Naive thymus-derived CD4-positive, alpha-beta T cell (primary cell): ENCODE data around the gene MYOCD. TPM values are rescaled to one million over a fixed set of nuclear protein-coding genes. Genes with fewer than 3 reads are reported as not detected.

ENCODE experiments used
- ATAC-seq: fragments of 150-1000 bp; cut with Tn5 transposase; 2 replicates; pipeline ENCODE4 v1.10.0; 2021; ENCODE audit warnings: mild to moderate bottlenecking, moderate library complexity
- CTCF ChIA-PET: fragments of 350-600 bp; sonication (Branson Sonifier 250); formaldehyde crosslinking; loops from one replicate; lab custom pipeline; 2021; ENCODE audit warnings: antibody characterized with exemption; lab: Charles Lee
- POLR2A ChIA-PET: fragments of 350-600 bp; sonication (Branson Sonifier 250); formaldehyde crosslinking; loops from one replicate; lab custom pipeline; 2021; ENCODE audit warnings: antibody characterized with exemption, inconsistent platforms; lab: Charles Lee
- DNase-seq, 9 donors: peaks; one replicate each; pipeline versions ENCODE4 v3.0.0 to v3.0.0-alpha.2; 2020 to 2022; ENCODE audit warnings: mixed read lengths in 1 of 9
- H3K27ac ChIP-seq: one replicate; pipeline ENCODE4 v1.7.0; 2013; ENCODE audit warnings: mild to moderate bottlenecking, low read depth, low read length, moderate library complexity
- H3K27me3 ChIP-seq, 2 donors: one replicate each; pipeline ENCODE4 v1.7.0; 2013; ENCODE audit warnings: low read length in 2 of 2, mild to moderate bottlenecking in 2 of 2, moderate library complexity in 2 of 2; ENCODE audit not compliant: control insufficient read depth in 2 of 2, insufficient read depth in 2 of 2
- H3K36me3 ChIP-seq, 3 experiments: 1 replicate in 2 of 3; 2 replicates in 1 of 3; pipeline ENCODE4 v1.7.0; 2013; ENCODE audit warnings: low read length in 3 of 3, mild to moderate bottlenecking in 3 of 3, moderate library complexity in 1 of 3; ENCODE audit not compliant: insufficient read depth in 3 of 3, control insufficient read depth in 2 of 3
- H3K4me1 ChIP-seq, 2 donors: one replicate each; pipeline ENCODE4 v1.7.0; 2013; ENCODE audit warnings: low read length in 2 of 2, mild to moderate bottlenecking in 2 of 2, moderate library complexity in 1 of 2; ENCODE audit not compliant: control insufficient read depth in 2 of 2, insufficient read depth in 2 of 2
- H3K4me3 ChIP-seq: 2 replicates; pipeline ENCODE4 v1.7.0; 2013; ENCODE audit warnings: mild to moderate bottlenecking, low read length
- H3K9me3 ChIP-seq, 3 experiments: 1 replicate in 2 of 3; 2 replicates in 1 of 3; pipeline ENCODE4 v1.7.0; 2013; ENCODE audit warnings: low read length in 3 of 3; ENCODE audit not compliant: control insufficient read depth in 2 of 3
- H3K27ac Mint-ChIP-seq, 9 donors: one replicate each; pipeline ENCODE4 v1.8.0; 2020 to 2022; ENCODE audit warnings: mixed read lengths in 9 of 9, mild to moderate bottlenecking in 8 of 9, moderate library complexity in 5 of 9, inconsistent platforms in 2 of 9
- H3K27me3 Mint-ChIP-seq, 5 donors: one replicate each; pipeline ENCODE4 v1.8.0; 2021 to 2022; ENCODE audit warnings: mixed read lengths in 5 of 5, mild to moderate bottlenecking in 1 of 5
- H3K36me3 Mint-ChIP-seq, 5 donors: one replicate each; pipeline ENCODE4 v1.8.0; 2020 to 2022; ENCODE audit warnings: mixed read lengths in 5 of 5, mild to moderate bottlenecking in 3 of 5, inconsistent platforms in 1 of 5
- H3K4me1 Mint-ChIP-seq, 7 donors: one replicate each; pipeline ENCODE4 v1.8.0; 2020 to 2022; ENCODE audit warnings: mixed read lengths in 7 of 7, mild to moderate bottlenecking in 3 of 7, inconsistent platforms in 1 of 7
- H3K4me3 Mint-ChIP-seq, 10 donors: one replicate each; pipeline ENCODE4 v1.8.0; 2020 to 2022; ENCODE audit warnings: mild to moderate bottlenecking in 10 of 10, mixed read lengths in 10 of 10, moderate library complexity in 6 of 10, inconsistent platforms in 2 of 10
- H3K9me3 Mint-ChIP-seq, 11 donors: one replicate each; pipeline ENCODE4 v1.8.0; 2020 to 2022; ENCODE audit warnings: mixed read lengths in 11 of 11, mild to moderate bottlenecking in 4 of 11, inconsistent platforms in 1 of 11, moderate library complexity in 1 of 11
- intact Hi-C, 2 donors: fragments of 100-400 bp; cut with micrococcal nuclease; formaldehyde crosslinking; loops; one replicate each; pipeline ENCODE4 v1.15.1; 2023
- polyA plus RNA-seq, 2 donors: library from polyadenylated mRNA; unstranded; fragments of 300-500 nt; fragmentation: Illumina TruSeq; gene quantifications; one replicate each; pipeline ENCODE4 v1.2.3, GENCODE V29; 2021
- total RNA-seq, 6 experiments: library from RNA in 5 of 6; stranded (reverse) in 5 of 6; gene quantifications; 1 replicate in 5 of 6; 2 replicates in 1 of 6; pipeline ENCODE4 v1.2.3 and lab custom pipeline; 2021 to 2026

Gene MYOCD
- total and polyA plus RNA-seq, 7 experiments from 2014 or later: not detected

DNA sequence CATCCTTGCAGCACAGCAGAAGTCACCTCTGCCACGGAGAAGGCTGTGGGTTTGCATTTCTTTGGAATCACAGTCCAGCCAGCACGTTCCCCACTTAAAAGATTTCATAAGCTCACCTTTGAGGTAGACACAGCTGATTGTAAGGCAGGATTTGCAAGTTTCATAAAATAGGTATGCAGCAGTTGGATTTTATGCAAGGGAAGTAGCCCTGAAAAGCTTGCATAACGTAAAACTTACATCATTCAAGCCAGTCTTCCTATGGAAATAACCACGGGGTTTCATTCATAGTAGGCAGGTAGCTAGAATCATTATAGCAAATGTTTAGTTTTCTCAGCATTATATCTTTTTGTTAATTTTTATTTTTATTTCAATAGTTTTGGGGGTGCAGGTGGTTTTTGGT, 73.8 kb downstream of the MYOCD start:
- Mint-ChIP-seq H3K36me3 (no peaks in the 10 kb centered on the region), H3K27ac (no peak overlapping the region), H3K27me3 (peaks cover 0 to 7% (median 0%) of the 10 kb centered on the region in 5 donors), H3K4me1 (no peaks in the 10 kb centered on the region), H3K9me3 (peaks cover 0 to 5% (median 0%) of the 10 kb centered on the region in 11 donors), H3K4me3 (no peak overlapping the region)
- ChIA-PET POLR2A (no interaction called here), CTCF (no interaction called here)
- Histone ChIP-seq H3K4me1 (no peaks in the 10 kb centered on the region), H3K4me3 (no peak overlapping the region), H3K9me3 (no peaks in the 10 kb centered on the region), H3K36me3 (no peaks in the 10 kb centered on the region), H3K27ac (no peak overlapping the region), H3K27me3 (no peaks in the 10 kb centered on the region)
- intact Hi-C loops: no loop called here
- no peak for ATAC-seq
- DNase-seq: no peak

DNA sequence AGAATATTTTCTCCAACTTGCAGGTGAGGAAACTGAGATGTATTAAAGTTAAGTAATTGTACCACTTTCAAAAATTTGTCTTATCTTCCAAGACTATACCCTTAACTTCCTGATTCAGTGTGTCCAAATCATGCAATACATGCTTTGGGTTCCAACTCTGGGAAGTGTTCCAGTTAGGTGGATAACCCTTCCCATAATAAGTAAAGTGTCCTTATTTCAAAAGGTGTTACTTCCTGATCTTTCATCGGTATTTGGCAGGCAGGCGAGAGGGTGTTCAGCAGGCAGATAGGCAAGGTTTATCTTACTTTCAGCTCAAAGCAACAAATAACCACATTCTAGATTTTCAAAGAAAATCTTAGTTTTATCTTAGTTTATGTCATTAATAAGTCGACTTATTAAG, 77.4 kb downstream of the MYOCD start:
- Mint-ChIP-seq H3K27ac (no peak overlapping the region), H3K4me1 (no peaks in the 10 kb centered on the region), H3K4me3 (no peak overlapping the region), H3K27me3 (peaks cover 0 to 7% (median 0%) of the 10 kb centered on the region in 5 donors), H3K9me3 (peaks cover 0 to 10% (median 4%) of the 10 kb centered on the region in 11 donors), H3K36me3 (no peaks in the 10 kb centered on the region)
- ATAC-seq: no peak
- CTCF ChIA-PET: no interaction called here
- intact Hi-C loops: no loop called here
- Histone ChIP-seq H3K9me3 (no peaks in the 10 kb centered on the region), H3K4me3 (no peak overlapping the region), H3K27me3 (no peaks in the 10 kb centered on the region), H3K36me3 (no peaks in the 10 kb centered on the region), H3K4me1 (no peaks in the 10 kb centered on the region), H3K27ac (no peak overlapping the region)
- DNase-seq: no peak
- POLR2A ChIA-PET: no interaction called here

DNA sequence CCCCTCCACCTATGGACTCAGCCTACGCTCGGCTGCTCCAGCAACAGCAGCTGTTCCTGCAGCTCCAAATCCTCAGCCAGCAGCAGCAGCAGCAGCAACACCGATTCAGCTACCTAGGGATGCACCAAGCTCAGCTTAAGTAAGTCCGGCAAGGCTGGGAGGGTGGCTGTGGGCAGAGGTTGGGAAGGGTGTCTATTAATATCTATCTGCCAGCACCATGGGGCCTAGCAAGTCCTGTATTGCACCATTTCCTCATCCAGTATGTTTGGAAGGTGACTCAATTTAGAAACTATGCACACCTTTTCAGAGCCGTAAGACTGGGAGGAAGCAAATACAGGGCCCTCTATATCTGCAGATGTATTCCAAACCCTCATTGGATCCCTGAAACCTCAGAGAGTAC, 78.6 kb downstream of the MYOCD start:
- Mint-ChIP-seq H3K27ac (no peak overlapping the region), H3K4me1 (no peaks in the 10 kb centered on the region), H3K9me3 (peaks cover 0 to 10% (median 4%) of the 10 kb centered on the region in 11 donors), H3K36me3 (no peaks in the 10 kb centered on the region), H3K27me3 (peaks cover 0 to 7% (median 0%) of the 10 kb centered on the region in 5 donors), H3K4me3 (no peak overlapping the region)
- Histone ChIP-seq H3K27ac (no peak overlapping the region), H3K4me3 (no peak overlapping the region), H3K9me3 (no peaks in the 10 kb centered on the region), H3K27me3 (no peaks in the 10 kb centered on the region), H3K36me3 (no peaks in the 10 kb centered on the region), H3K4me1 (no peaks in the 10 kb centered on the region)
- no peak for ATAC-seq
- intact Hi-C loops: no loop called here
- ChIA-PET CTCF (no interaction called here), POLR2A (no interaction called here)
- DNase-seq: no peak

DNA sequence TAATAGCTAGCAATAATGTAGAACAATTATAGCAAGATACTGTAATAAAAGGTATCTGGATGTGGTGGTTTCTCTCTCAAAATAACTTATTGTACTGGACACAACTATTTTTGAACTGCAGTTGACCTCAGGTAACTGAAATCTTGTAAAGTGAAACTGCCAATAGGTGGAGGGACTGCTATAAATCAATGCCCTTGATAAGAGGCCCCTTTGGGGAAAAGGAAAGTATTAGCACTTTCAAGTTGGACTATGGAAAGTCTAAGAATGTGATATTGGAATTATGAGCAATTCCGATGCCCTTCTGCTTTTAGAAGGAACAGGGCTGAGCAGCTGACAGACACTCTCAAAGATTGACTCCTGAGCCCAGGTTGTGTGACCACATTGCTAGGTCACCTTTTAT, 79.1 kb downstream of the MYOCD start:
- Mint-ChIP-seq H3K4me3 (no peak overlapping the region), H3K4me1 (no peaks in the 10 kb centered on the region), H3K36me3 (no peaks in the 10 kb centered on the region), H3K27ac (no peak overlapping the region), H3K9me3 (peaks cover 0 to 10% (median 4%) of the 10 kb centered on the region in 11 donors), H3K27me3 (peaks cover 0 to 7% (median 0%) of the 10 kb centered on the region in 5 donors)
- Histone ChIP-seq H3K9me3 (no peaks in the 10 kb centered on the region), H3K4me1 (no peaks in the 10 kb centered on the region), H3K27ac (no peak overlapping the region), H3K4me3 (no peak overlapping the region), H3K36me3 (no peaks in the 10 kb centered on the region), H3K27me3 (no peaks in the 10 kb centered on the region)
- ChIA-PET POLR2A (no interaction called here), CTCF (no interaction called here)
- ATAC-seq (no peak), DNase-seq (no peak)
- intact Hi-C loops: no loop called here

DNA sequence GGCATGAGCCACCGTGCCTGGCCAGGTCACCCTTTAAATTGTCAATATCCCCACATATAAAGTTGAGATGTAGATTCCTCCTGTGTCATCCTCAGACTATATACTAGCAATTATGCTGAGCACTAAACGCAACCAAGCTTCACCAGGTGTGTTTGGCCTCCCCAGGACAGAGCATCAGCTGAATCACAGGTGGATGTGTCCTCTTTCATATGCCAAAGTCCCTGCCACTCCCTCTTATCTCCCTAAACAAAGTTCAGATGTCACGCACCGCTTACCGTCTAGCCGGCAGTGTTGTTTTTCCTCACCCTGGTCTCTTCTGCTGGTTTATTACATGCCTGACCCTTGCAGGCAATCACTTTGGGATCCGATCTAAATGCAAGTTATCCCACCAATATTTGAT, 79.8 kb downstream of the MYOCD start:
- H3K9me3 ChIP-seq: no peaks in the 10 kb centered on the region
- intact Hi-C loops: no loop called here

DNA sequence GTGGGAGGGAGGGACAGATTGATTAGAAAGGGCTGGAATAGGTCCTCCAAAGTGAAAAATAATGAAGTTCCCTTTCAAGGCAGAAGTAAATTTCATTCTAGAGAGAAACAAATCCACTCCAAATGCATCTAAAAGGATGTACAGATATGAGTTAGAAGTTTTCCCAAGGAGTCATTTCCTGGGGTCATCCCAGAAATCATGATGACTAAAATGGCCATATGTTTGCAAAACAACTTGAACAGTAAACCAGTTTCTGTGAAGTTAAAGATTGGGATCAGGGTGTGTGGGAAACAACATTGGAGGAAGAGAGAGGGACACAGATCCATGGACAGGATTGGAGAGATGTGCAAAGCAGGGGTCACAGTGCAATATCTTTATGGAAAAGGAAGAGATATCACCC, 91.1 kb downstream of the MYOCD start:
- ATAC-seq (no peak), DNase-seq (no peak)
- H3K4me3 ChIP-seq: no peak overlapping the region
- ChIA-PET CTCF (no interaction called here), POLR2A (no interaction called here)
- H3K27me3 Mint-ChIP-seq: peaks cover 0 to 4% (median 0%) of the 10 kb centered on the region in 5 donors
- no peak overlapping the region for H3K27ac ChIP-seq
- peaks cover 0 to 10% (median 2%) of the 10 kb centered on the region in 11 donors for H3K9me3 Mint-ChIP-seq
- no peaks in the 10 kb centered on the region for H3K27me3 ChIP-seq
- H3K36me3 Mint-ChIP-seq: peaks cover 0 to 3% (median 0%) of the 10 kb centered on the region in 5 donors
- no peaks in the 10 kb centered on the region for H3K36me3 ChIP-seq
- no peaks in the 10 kb centered on the region for H3K4me1 ChIP-seq
- H3K4me1 Mint-ChIP-seq: no peaks in the 10 kb centered on the region
- H3K9me3 ChIP-seq: no peaks in the 10 kb centered on the region
- H3K27ac Mint-ChIP-seq: no peak overlapping the region
- no peak overlapping the region for H3K4me3 Mint-ChIP-seq
- intact Hi-C loops: no loop called here

More for the DNA sequence above, 79.8 kb downstream of the MYOCD start:
- ATAC-seq (no peak), DNase-seq (no peak)
- no peaks in the 10 kb centered on the region for H3K4me1 Mint-ChIP-seq
- no peak overlapping the region for H3K4me3 Mint-ChIP-seq
- H3K27ac Mint-ChIP-seq: no peak overlapping the region
- Histone ChIP-seq H3K27ac (no peak overlapping the region), H3K36me3 (no peaks in the 10 kb centered on the region), H3K27me3 (no peaks in the 10 kb centered on the region), H3K4me3 (no peak overlapping the region), H3K4me1 (no peaks in the 10 kb centered on the region)
- POLR2A ChIA-PET: no interaction called here
- CTCF ChIA-PET: no interaction called here
- H3K9me3 Mint-ChIP-seq: peaks cover 0 to 10% (median 3%) of the 10 kb centered on the region in 11 donors
- H3K36me3 Mint-ChIP-seq: no peaks in the 10 kb centered on the region
- peaks cover 0 to 4% (median 0%) of the 10 kb centered on the region in 5 donors for H3K27me3 Mint-ChIP-seq

DNA sequence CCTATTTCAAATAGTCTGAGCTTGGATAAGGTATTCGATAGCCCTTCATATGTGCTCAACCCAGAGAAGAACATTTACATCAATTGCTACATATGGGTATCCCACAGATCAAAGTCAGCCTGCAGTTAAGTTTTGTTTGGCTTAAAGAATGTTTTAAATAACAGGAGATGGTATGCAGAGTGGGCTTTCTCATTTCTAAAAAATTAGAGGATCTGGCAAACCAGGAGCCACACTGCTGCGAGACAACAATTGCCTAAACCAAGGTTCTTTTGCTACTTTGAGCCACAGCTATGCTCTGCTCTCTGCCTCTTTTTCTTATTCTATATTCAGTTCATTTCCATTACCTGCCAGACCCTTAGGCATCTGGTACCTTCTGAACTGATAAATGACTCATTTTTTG, 93.4 kb downstream of the MYOCD start:
- H3K4me1 Mint-ChIP-seq: no peaks in the 10 kb centered on the region
- peaks cover 0 to 14% (median 6%) of the 10 kb centered on the region in 11 donors for H3K9me3 Mint-ChIP-seq
- ChIA-PET CTCF (no interaction called here), POLR2A (no interaction called here)
- Histone ChIP-seq H3K27me3 (no peaks in the 10 kb centered on the region), H3K27ac (no peak overlapping the region), H3K4me3 (no peak overlapping the region), H3K36me3 (no peaks in the 10 kb centered on the region), H3K9me3 (no peaks in the 10 kb centered on the region), H3K4me1 (no peaks in the 10 kb centered on the region)
- H3K4me3 Mint-ChIP-seq: no peak overlapping the region
- no peak overlapping the region for H3K27ac Mint-ChIP-seq
- intact Hi-C loops: no loop called here
- no peak for DNase-seq
- peaks cover 0 to 3% (median 0%) of the 10 kb centered on the region in 5 donors for H3K36me3 Mint-ChIP-seq
- no peak for ATAC-seq
- H3K27me3 Mint-ChIP-seq: peaks cover 0 to 9% (median 0%) of the 10 kb centered on the region in 5 donors
